PC-3 (cell line): Measurements from ENCODE around the gene DNAAF1.

Experiments
- CTCF ChIP-seq: fragments of 300-600 bp; sonication (generic); conservative IDR thresholded peaks from 2 replicates; pipeline ENCODE4 v1.5.1; 2017; ENCODE audit warnings: antibody characterized with exemption, low read depth, mild to moderate bottlenecking, low read length
- EZH2 ChIP-seq: fragments of 300-600 bp; sonication (generic); IDR thresholded peaks from one replicate; pipeline ENCODE4 v1.6.1; 2017; ENCODE audit warnings: antibody characterized with exemption, mild to moderate bottlenecking, low read length; ENCODE audit not compliant: unreplicated experiment
- EZH2phosphoT487 ChIP-seq: fragments of 300-600 bp; sonication (generic); IDR thresholded peaks from 2 replicates; pipeline ENCODE4 v1.6.1; 2018; ENCODE audit warnings: mild to moderate bottlenecking, antibody characterized with exemption, low read length, borderline replicate concordance

GRCh38 chr16:84136331-84137125, 8.6 kb upstream of the DNAAF1 start:
- TF ChIP-seq CTCF (no peak), EZH2 (no peak), EZH2phosphoT487 (no peak)
